Measurements from ENCODE around the gene SLC6A2. TPM values are rescaled to one million over a fixed set of nuclear protein-coding genes. Genes with fewer than 3 reads are reported as not detected.

The SLC6A2 gene
- total RNA-seq, 1 experiment from 2014 or later, result not detected

GRCh38 chr16:55678161-55678821, 22.5 kb downstream of the SLC6A2 start:
- Histone ChIP-seq H3K27ac (ENCODE audit: low read length) (no peak overlapping the region), H3K4me1 (ENCODE audit: insufficient read depth, low read length) (no peaks in the 10 kb centered on the region), H3K4me2 (ENCODE audit: low read length) (no peak overlapping the region), H3K79me2 (ENCODE audit: low read length) (no peaks in the 10 kb centered on the region), H3K4me3 (ENCODE audit: low read length) (no peak overlapping the region), H3K9ac (ENCODE audit: low read length) (no peak overlapping the region), H4K20me1 (ENCODE audit: low read length) (no peaks in the 10 kb centered on the region), H3K36me3 (ENCODE audit: low read depth, low read length) (no peaks in the 10 kb centered on the region), H3K9me3 (ENCODE audit: low read length) (no peaks in the 10 kb centered on the region), H3F3A (ENCODE audit: low read length, unreplicated experiment) (no peaks in the 10 kb centered on the region), H3K9me2 (replicated peaks; ENCODE audit: low read length) (no peaks in the 10 kb centered on the region), H2AFZ (ENCODE audit: low read length) (no peak overlapping the region), H3K27me3 (ENCODE audit: low read length) (no peaks in the 10 kb centered on the region)
- DNase-seq (no peak), ATAC-seq (no peak)
- CTCF ChIA-PET, result no interaction called here
- TF ChIP-seq EZH2phosphoT487 (IDR thresholded peaks at IDR 0.05; ENCODE audit: borderline replicate concordance, low read length) (no peak), EZH2 (IDR thresholded peaks at IDR 0.05; ENCODE audit: low read length, unreplicated experiment) (no peak)
- TF ChIP-seq, protein P1, sequence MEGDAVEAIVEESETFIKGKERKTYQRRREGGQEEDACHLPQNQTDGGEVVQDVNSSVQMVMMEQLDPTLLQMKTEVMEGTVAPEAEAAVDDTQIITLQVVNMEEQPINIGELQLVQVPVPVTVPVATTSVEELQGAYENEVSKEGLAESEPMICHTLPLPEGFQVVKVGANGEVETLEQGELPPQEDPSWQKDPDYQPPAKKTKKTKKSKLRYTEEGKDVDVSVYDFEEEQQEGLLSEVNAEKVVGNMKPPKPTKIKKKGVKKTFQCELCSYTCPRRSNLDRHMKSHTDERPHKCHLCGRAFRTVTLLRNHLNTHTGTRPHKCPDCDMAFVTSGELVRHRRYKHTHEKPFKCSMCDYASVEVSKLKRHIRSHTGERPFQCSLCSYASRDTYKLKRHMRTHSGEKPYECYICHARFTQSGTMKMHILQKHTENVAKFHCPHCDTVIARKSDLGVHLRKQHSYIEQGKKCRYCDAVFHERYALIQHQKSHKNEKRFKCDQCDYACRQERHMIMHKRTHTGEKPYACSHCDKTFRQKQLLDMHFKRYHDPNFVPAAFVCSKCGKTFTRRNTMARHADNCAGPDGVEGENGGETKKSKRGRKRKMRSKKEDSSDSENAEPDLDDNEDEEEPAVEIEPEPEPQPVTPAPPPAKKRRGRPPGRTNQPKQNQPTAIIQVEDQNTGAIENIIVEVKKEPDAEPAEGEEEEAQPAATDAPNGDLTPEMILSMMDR (conservative IDR thresholded peaks at IDR 0.05; ENCODE audit: low read depth, low read length), result no peak
- no TSS peak for BruUV-seq (replicated peaks)
- intact Hi-C loops (cut with micrococcal nuclease), result no loop called here
- POLR2A ChIA-PET (ENCODE audit: unreplicated experiment), result no interaction called here

DNA sequence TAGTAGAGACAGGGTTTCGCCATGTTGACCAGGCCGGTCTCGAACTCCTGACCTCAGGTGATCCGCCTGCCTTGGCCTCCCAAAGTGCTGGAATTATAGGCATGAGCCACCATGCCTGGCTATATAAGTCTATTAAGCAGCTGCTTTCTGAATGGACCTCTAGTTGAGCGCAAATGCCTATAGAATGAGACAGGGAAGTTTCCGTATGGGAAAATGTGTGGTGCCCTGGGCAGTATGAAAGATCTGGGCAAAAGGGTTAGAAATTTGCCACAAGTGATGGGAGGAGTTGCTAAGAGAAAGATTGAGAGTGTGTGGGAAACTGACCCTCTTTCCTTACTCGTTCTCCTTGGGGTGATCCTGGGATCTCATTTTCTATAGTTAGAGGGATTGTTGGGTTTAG, 26.3 kb downstream of the SLC6A2 start:
- Histone ChIP-seq H3K4me1 (ENCODE audit: insufficient read depth, low read length) (no peaks in the 10 kb centered on the region), H3K9ac (ENCODE audit: low read length) (no peak overlapping the region), H3K27ac (ENCODE audit: low read length) (no peak overlapping the region), H3K4me2 (ENCODE audit: low read length) (no peak overlapping the region), H3K4me3 (ENCODE audit: low read length) (no peak overlapping the region), H3K36me3 (ENCODE audit: low read depth, low read length) (no peaks in the 10 kb centered on the region), H3K9me3 (ENCODE audit: low read length) (no peaks in the 10 kb centered on the region), H3F3A (ENCODE audit: low read length, unreplicated experiment) (no peaks in the 10 kb centered on the region), H4K20me1 (ENCODE audit: low read length) (no peaks in the 10 kb centered on the region), H3K9me2 (replicated peaks; ENCODE audit: low read length) (no peaks in the 10 kb centered on the region), H2AFZ (ENCODE audit: low read length) (no peak overlapping the region), H3K79me2 (ENCODE audit: low read length) (no peaks in the 10 kb centered on the region), H3K27me3 (ENCODE audit: low read length) (no peaks in the 10 kb centered on the region)
- DNase-seq, result no peak
- no peak for ATAC-seq
- intact Hi-C loops (cut with micrococcal nuclease), result no loop called here
- CTCF ChIA-PET, result no interaction called here
- no peak for TF ChIP-seq EZH2 (IDR thresholded peaks at IDR 0.05; ENCODE audit: low read length, unreplicated experiment)
- TF ChIP-seq, protein P1 (conservative IDR thresholded peaks at IDR 0.05; ENCODE audit: low read depth, low read length), result no peak
- no peak for TF ChIP-seq EZH2phosphoT487 (IDR thresholded peaks at IDR 0.05; ENCODE audit: borderline replicate concordance, low read length)
- BruUV-seq (replicated peaks), result no TSS peak
- POLR2A ChIA-PET (ENCODE audit: unreplicated experiment), result no interaction called here

GRCh38 chr16:55685973-55686372, 30.2 kb downstream of the SLC6A2 start:
- ChIA-PET POLR2A (ENCODE audit: unreplicated experiment) (no interaction called here), CTCF (no interaction called here)
- H3K27ac ChIP-seq (ENCODE audit: low read length), result no peak overlapping the region
- no peak overlapping the region for H3K4me2 ChIP-seq (ENCODE audit: low read length)
- no peaks in the 10 kb centered on the region for H3K27me3 ChIP-seq (ENCODE audit: low read length)
- H3K4me3 ChIP-seq (ENCODE audit: low read length), result no peak overlapping the region
- no peaks in the 10 kb centered on the region for H3K9me2 ChIP-seq (replicated peaks; ENCODE audit: low read length)
- ATAC-seq (no peak), DNase-seq (no peak)
- TF ChIP-seq EZH2 (IDR thresholded peaks at IDR 0.05; ENCODE audit: low read length, unreplicated experiment) (no peak), EZH2phosphoT487 (IDR thresholded peaks at IDR 0.05; ENCODE audit: borderline replicate concordance, low read length) (no peak)
- TF ChIP-seq, protein P1 (conservative IDR thresholded peaks at IDR 0.05; ENCODE audit: low read depth, low read length), result no peak
- H3K79me2 ChIP-seq (ENCODE audit: low read length), result no peaks in the 10 kb centered on the region
- H3K4me1 ChIP-seq (ENCODE audit: insufficient read depth, low read length), result no peaks in the 10 kb centered on the region
- H3F3A ChIP-seq (ENCODE audit: low read length, unreplicated experiment), result no peaks in the 10 kb centered on the region
- intact Hi-C loops (cut with micrococcal nuclease), result no loop called here
- H2AFZ ChIP-seq (ENCODE audit: low read length), result no peak overlapping the region
- no peaks in the 10 kb centered on the region for H4K20me1 ChIP-seq (ENCODE audit: low read length)
- no peak overlapping the region for H3K9ac ChIP-seq (ENCODE audit: low read length)
- no peaks in the 10 kb centered on the region for H3K9me3 ChIP-seq (ENCODE audit: low read length)
- no TSS peak for BruUV-seq (replicated peaks)
- H3K36me3 ChIP-seq (ENCODE audit: low read depth, low read length), result no peaks in the 10 kb centered on the region

Data from PC-3 (cell line).